Fibroblast of lung (primary cell): Measurements from ENCODE around the gene USP47. TPM values are rescaled to one million over a fixed set of nuclear protein-coding genes. Genes with fewer than 3 reads are reported as not detected.
A peak's percentile ranks its signal among the peaks of the same experiment; 100 is the strongest.

Experiments
- DNase-seq, 2 donors: peaks; one replicate each; pipeline versions ENCODE4 v3.0.0 to v3.0.0-alpha.2; 2010; ENCODE audit warnings: low read depth in 2 of 2
- H2AFZ ChIP-seq: 2 replicates; pipeline ENCODE4 v1.5.1; 2012; ENCODE audit warnings: low read length, control low read depth, inconsistent platforms
- H3K27ac ChIP-seq: 2 replicates; pipeline ENCODE4 v1.5.1; 2011; ENCODE audit warnings: low read length, control low read depth; ENCODE audit not compliant: insufficient read depth
- H3K27me3 ChIP-seq: 2 replicates; pipeline ENCODE4 v1.5.1; 2011; ENCODE audit warnings: mild to moderate bottlenecking, low read length; ENCODE audit not compliant: control insufficient read depth, insufficient read depth
- H3K36me3 ChIP-seq: 2 replicates; pipeline ENCODE4 v1.5.1; 2011; ENCODE audit warnings: low read length; ENCODE audit not compliant: control insufficient read depth, insufficient read depth
- H3K4me1 ChIP-seq: 2 replicates; pipeline ENCODE4 v1.5.1; 2011; ENCODE audit warnings: low read length; ENCODE audit not compliant: control insufficient read depth, insufficient read depth; ENCODE audit errors: extremely low read depth
- H3K4me2 ChIP-seq: 2 replicates; pipeline ENCODE4 v1.5.1; 2011; ENCODE audit warnings: low read length, control low read depth; ENCODE audit not compliant: insufficient read depth; ENCODE audit errors: extremely low read depth
- H3K4me3 ChIP-seq, 4 experiments: fragments of 200-600 bp in 1 of 4; sonication (generic) in 1 of 4; replicated peaks in 1 of 4; 2 replicates each; pipeline ENCODE4 v1.5.1; 2011 to 2016; ENCODE audit warnings: low read length in 4 of 4, low read depth in 3 of 4, mild to moderate bottlenecking in 3 of 4, control low read depth in 2 of 4, inconsistent platforms in 1 of 4, mixed read lengths in 1 of 4; ENCODE audit not compliant: insufficient read depth in 1 of 4; ENCODE audit errors: control extremely low read depth in 1 of 4
- H3K79me2 ChIP-seq: 2 replicates; pipeline ENCODE4 v1.5.1; 2012; ENCODE audit warnings: mild to moderate bottlenecking, low read length, inconsistent platforms; ENCODE audit not compliant: control insufficient read depth, insufficient read depth
- H3K9ac ChIP-seq: 2 replicates; pipeline ENCODE4 v1.5.1; 2011; ENCODE audit warnings: mild to moderate bottlenecking, low read length, control low read depth; ENCODE audit not compliant: insufficient read depth
- H3K9me3 ChIP-seq: 2 replicates; pipeline ENCODE4 v1.5.1; 2012; ENCODE audit warnings: low read depth, low read length; ENCODE audit not compliant: control insufficient read depth, insufficient read depth
- H4K20me1 ChIP-seq: 2 replicates; pipeline ENCODE4 v1.5.1; 2011; ENCODE audit warnings: low read length; ENCODE audit not compliant: control insufficient read depth, insufficient read depth; ENCODE audit errors: extremely low read depth
- CTCF ChIP-seq, 2 donors: IDR thresholded peaks in 1 of 2; conservative IDR thresholded peaks in 1 of 2; 1 replicate in 1 of 2; 2 replicates in 1 of 2; pipeline ENCODE4 v1.5.1; 2011 to 2012; ENCODE audit warnings: low read length in 2 of 2, control low read depth in 1 of 2, inconsistent platforms in 1 of 2, low read depth in 1 of 2, mild to moderate bottlenecking in 1 of 2
- EZH2 ChIP-seq: IDR thresholded peaks from 2 replicates; pipeline ENCODE4 v1.5.1; 2012; ENCODE audit warnings: low read length, control low read depth, mild to moderate bottlenecking; ENCODE audit errors: missing control alignments
- polyA plus RNA-seq, 2 donors: library from polyadenylated mRNA; depleted of rRNA in 1 of 2; stranded (reverse) in 1 of 2; unstranded in 1 of 2; fragments of >200 nt; gene quantifications; 2 replicates each; pipeline ENCODE4 v1.2.1, GENCODE V29; 2011 to 2012; ENCODE audit warnings: missing spikeins in 1 of 2
- total RNA-seq: library from RNA; depleted of rRNA; stranded (reverse); fragments of >200 nt; gene quantifications from 2 replicates; pipeline ENCODE4 v1.2.1, GENCODE V29; 2014

USP47 gene
- total and polyA plus RNA-seq, 2 donors (not counting 1 experiment from before 2014, with no cell fraction given) = 40.3 to 162 TPM

- Histone ChIP-seq H3K9ac (no peak overlapping the region), H4K20me1 (no peaks in the 10 kb centered on the region), H3K36me3 (no peaks in the 10 kb centered on the region), H3K4me1 (peaks cover 6% of the 10 kb centered on the region), H3K27ac (no peak overlapping the region), H3K79me2 (no peaks in the 10 kb centered on the region), H3K9me3 (no peaks in the 10 kb centered on the region), H3K27me3 (no peaks in the 10 kb centered on the region), H3K4me2 (no peak overlapping the region), H3K4me3 (no peak overlapping the region), H2AFZ (no peak overlapping the region)
- no peak for DNase-seq
- TF ChIP-seq CTCF (conservative IDR thresholded peaks at IDR 0.05 in 1 of 2, IDR thresholded peaks at IDR 0.05 in 1 of 2; ENCODE audit: low read depth in 1 of 2, low read length in 2 of 2) = no peak
- TF ChIP-seq EZH2 = no peak
These were observed 73.9 kb downstream of the USP47 start for GRCh38 chr11:11915625-11916024.

GRCh38 chr11:11916981-11917399, 75.2 kb downstream of the USP47 start:
- peak overlapping the region; percentile 10 for H3K4me2 ChIP-seq
- H3K36me3 ChIP-seq = no peaks in the 10 kb centered on the region
- H3K9me3 ChIP-seq = no peaks in the 10 kb centered on the region
- H3K79me2 ChIP-seq = no peaks in the 10 kb centered on the region
- no peak overlapping the region for H3K9ac ChIP-seq
- peak; percentile 74 to 95 for DNase-seq
- H3K4me3 ChIP-seq = no peak overlapping the region
- no peaks in the 10 kb centered on the region for H3K27me3 ChIP-seq
- TF ChIP-seq EZH2 (no peak), CTCF (conservative IDR thresholded peaks at IDR 0.05 in 1 of 2, IDR thresholded peaks at IDR 0.05 in 1 of 2; ENCODE audit: low read depth in 1 of 2, low read length in 2 of 2) (no peak)
- H2AFZ ChIP-seq = no peak overlapping the region
- no peaks in the 10 kb centered on the region for H4K20me1 ChIP-seq
- H3K27ac ChIP-seq = peak overlapping the region; percentile 41
- H3K4me1 ChIP-seq = peaks cover 3% of the 10 kb centered on the region

- H3K36me3 ChIP-seq = no peaks in the 10 kb centered on the region
- DNase-seq = no peak
- H3K4me3 ChIP-seq = no peak overlapping the region
These were observed 82.1 kb downstream of the USP47 start for GRCh38 chr11:11923828-11924227.

More at GRCh38 chr11:11923828-11924227, 82.1 kb downstream of the USP47 start:
- no peak overlapping the region for H2AFZ ChIP-seq
- TF ChIP-seq CTCF (conservative IDR thresholded peaks at IDR 0.05 in 1 of 2, IDR thresholded peaks at IDR 0.05 in 1 of 2; ENCODE audit: low read depth in 1 of 2, low read length in 2 of 2) = no peak
- no peak for TF ChIP-seq EZH2
- no peak overlapping the region for H3K4me2 ChIP-seq
- H3K27me3 ChIP-seq = no peaks in the 10 kb centered on the region
- no peaks in the 10 kb centered on the region for H3K79me2 ChIP-seq
- no peak overlapping the region for H3K27ac ChIP-seq
- H3K9ac ChIP-seq = no peak overlapping the region
- no peaks in the 10 kb centered on the region for H3K4me1 ChIP-seq
- H3K9me3 ChIP-seq = no peaks in the 10 kb centered on the region
- no peaks in the 10 kb centered on the region for H4K20me1 ChIP-seq
